K562 (cell line): Measurements from ENCODE around the gene MCC. TPM values are rescaled to one million over a fixed set of nuclear protein-coding genes. Genes with fewer than 3 reads are reported as not detected.

Source experiments
- MYNN ChIP-seq, 2 experiments: sonication (generic); formaldehyde crosslinking in 1 of 2; IDR thresholded peaks; 2 replicates each; pipeline versions ENCODE4 v1.5.0 to v1.6.1; 2016 to 2020; ENCODE audit warnings: antibody characterized with exemption in 1 of 2, missing genetic modification reagents in 1 of 2
- NCOA1 ChIP-seq: fragments of 450-650 bp; IDR thresholded peaks from 2 replicates; pipeline ENCODE4 v1.6.1; 2016; ENCODE audit warnings: low read depth
- PML ChIP-seq: IDR thresholded peaks from 2 replicates; pipeline ENCODE4 v1.6.1; 2012; ENCODE audit warnings: low read length, inconsistent platforms
- PTRF ChIP-seq: fragments of 450-650 bp; IDR thresholded peaks from 2 replicates; pipeline ENCODE4 v1.6.1; 2016; ENCODE audit warnings: mild to moderate bottlenecking, missing genetic modification characterization, missing compliant biosample characterization
- SAFB ChIP-seq: fragments of 200-400 bp; formaldehyde crosslinking; IDR thresholded peaks from 2 replicates; pipeline ENCODE4 v1.6.1; 2017; ENCODE audit warnings: low read depth, low read length, borderline replicate concordance
- SREBF2 ChIP-seq: sonication (generic); formaldehyde crosslinking; IDR thresholded peaks from 2 replicates; pipeline ENCODE4 v1.4.0; 2020; ENCODE audit warnings: mild to moderate bottlenecking, missing genetic modification reagents
- SUPT5H ChIP-seq: fragments of 450-650 bp; IDR thresholded peaks from 2 replicates; pipeline ENCODE4 v1.6.1; 2016
- TCF7 ChIP-seq: sonication (generic); IDR thresholded peaks from 2 replicates; pipeline ENCODE4 v1.6.1; 2016; ENCODE audit warnings: antibody characterized with exemption, borderline replicate concordance
- polyA plus RNA-seq, 8 experiments: library from polyadenylated mRNA; depleted of rRNA in 4 of 8; stranded (reverse) in 5 of 8; unstranded in 3 of 8; fragments of >200 nt; fragmentation: Nextera tagmentation in 2 of 8; fragmentation: Illumina TruSeq in 1 of 8; extraction: Ambion mirVana in 2 of 8; extraction: Trizol in 1 of 8; gene quantifications; 2 replicates each; pipeline versions ENCODE4 v1.2.1 to v1.2.3, GENCODE V29; 2011 to 2014; ENCODE audit warnings: inconsistent platforms in 1 of 8, missing spikeins in 1 of 8
- total RNA-seq, 7 experiments: library from RNA; depleted of rRNA in 6 of 7; stranded (reverse); fragments of >200 nt in 6 of 7; fragmentation: Illumina TruSeq in 2 of 7; extraction: Trizol in 2 of 7; gene quantifications; 2 replicates each; pipeline versions ENCODE4 v1.2.1 to v1.2.3, GENCODE V29; 2011 to 2021; ENCODE audit warnings: low replicate concordance in 1 of 7
- TF ChIP-seq, protein P1 (sequence below), 2 experiments: fragments of 450-650 bp; formaldehyde crosslinking in 1 of 2; IDR thresholded peaks; 2 replicates each; pipeline versions ENCODE4 v1.4.0 to v1.6.1; 2014 to 2020; ENCODE audit warnings: mild to moderate bottlenecking in 2 of 2, borderline replicate concordance in 1 of 2, low read depth in 1 of 2
- TF ChIP-seq, protein P2 (sequence below): fragments of 450-650 bp; formaldehyde crosslinking; IDR thresholded peaks from 2 replicates; pipeline ENCODE4 v1.4.0; 2020; ENCODE audit warnings: mild to moderate bottlenecking, moderate library complexity
- TF ChIP-seq, protein P3 (sequence below): IDR thresholded peaks from 3 replicates; pipeline ENCODE4 v1.6.1; 2011; ENCODE audit warnings: borderline replicate concordance, mild to moderate bottlenecking, moderate library complexity; ENCODE audit not compliant: insufficient read length; ENCODE audit errors: extremely low read depth
- TF ChIP-seq, protein P4 (sequence below): fragments of 450-650 bp; IDR thresholded peaks from 2 replicates; pipeline ENCODE4 v1.6.1; 2014; ENCODE audit warnings: low read depth, mild to moderate bottlenecking, moderate library complexity, borderline replicate concordance

The MCC gene
- total and polyA plus RNA-seq, 9 of the 15 experiments (the other 6 are each of a cell fraction or from before 2014, with no cell fraction given), result 0.04 to 0.24 (median 0.06) TPM; not detected in 1

DNA sequence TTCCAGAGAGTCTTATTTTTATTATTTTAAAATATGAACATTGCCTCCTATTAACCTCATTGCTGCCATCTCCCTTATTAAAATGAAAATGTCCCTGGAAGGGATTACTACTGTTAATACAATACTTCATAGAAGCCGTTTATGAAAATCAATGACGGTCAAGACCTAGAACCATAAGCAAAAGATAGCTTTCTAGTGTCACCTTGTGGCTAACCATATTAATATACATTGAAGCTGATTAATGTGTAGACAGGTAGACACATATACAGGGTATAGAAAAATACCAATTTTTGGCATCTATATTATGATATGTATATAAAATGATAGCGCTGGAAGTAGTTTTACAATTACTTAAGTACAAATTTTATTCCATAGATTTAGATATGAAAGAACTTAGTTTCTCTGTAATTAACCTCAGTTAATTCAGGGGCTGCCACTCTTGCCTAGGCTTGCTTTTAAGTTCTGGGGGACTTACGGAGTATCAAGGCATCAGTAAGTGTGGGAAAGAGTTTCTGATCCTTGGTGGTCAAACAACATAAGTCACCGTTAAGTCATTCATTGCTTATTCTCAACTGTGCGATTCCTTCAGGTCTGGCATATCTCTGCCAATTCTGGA is 22.7 kb upstream of the MCC start (continued):
- TF ChIP-seq, protein P1, sequence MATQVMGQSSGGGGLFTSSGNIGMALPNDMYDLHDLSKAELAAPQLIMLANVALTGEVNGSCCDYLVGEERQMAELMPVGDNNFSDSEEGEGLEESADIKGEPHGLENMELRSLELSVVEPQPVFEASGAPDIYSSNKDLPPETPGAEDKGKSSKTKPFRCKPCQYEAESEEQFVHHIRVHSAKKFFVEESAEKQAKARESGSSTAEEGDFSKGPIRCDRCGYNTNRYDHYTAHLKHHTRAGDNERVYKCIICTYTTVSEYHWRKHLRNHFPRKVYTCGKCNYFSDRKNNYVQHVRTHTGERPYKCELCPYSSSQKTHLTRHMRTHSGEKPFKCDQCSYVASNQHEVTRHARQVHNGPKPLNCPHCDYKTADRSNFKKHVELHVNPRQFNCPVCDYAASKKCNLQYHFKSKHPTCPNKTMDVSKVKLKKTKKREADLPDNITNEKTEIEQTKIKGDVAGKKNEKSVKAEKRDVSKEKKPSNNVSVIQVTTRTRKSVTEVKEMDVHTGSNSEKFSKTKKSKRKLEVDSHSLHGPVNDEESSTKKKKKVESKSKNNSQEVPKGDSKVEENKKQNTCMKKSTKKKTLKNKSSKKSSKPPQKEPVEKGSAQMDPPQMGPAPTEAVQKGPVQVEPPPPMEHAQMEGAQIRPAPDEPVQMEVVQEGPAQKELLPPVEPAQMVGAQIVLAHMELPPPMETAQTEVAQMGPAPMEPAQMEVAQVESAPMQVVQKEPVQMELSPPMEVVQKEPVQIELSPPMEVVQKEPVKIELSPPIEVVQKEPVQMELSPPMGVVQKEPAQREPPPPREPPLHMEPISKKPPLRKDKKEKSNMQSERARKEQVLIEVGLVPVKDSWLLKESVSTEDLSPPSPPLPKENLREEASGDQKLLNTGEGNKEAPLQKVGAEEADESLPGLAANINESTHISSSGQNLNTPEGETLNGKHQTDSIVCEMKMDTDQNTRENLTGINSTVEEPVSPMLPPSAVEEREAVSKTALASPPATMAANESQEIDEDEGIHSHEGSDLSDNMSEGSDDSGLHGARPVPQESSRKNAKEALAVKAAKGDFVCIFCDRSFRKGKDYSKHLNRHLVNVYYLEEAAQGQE (IDR thresholded peaks at IDR 0.05; ENCODE audit: borderline replicate concordance), result peak; percentile 59; the same call in 1 of the 2 replicates
- TF ChIP-seq, protein P1 (CRISPR knock-in tag; IDR thresholded peaks at IDR 0.05; ENCODE audit: low read depth), result no peak
- TF ChIP-seq SAFB (no peak), NCOA1 (no peak), MYNN (IDR thresholded peaks at IDR 0.05) (no peak), MYNN (CRISPR knock-in tag; IDR thresholded peaks at IDR 0.05) (no peak), SUPT5H (no peak), SREBF2 (no peak), TCF7 (no peak), PML (no peak), PTRF (tag) (no peak)
- TF ChIP-seq, protein P2, sequence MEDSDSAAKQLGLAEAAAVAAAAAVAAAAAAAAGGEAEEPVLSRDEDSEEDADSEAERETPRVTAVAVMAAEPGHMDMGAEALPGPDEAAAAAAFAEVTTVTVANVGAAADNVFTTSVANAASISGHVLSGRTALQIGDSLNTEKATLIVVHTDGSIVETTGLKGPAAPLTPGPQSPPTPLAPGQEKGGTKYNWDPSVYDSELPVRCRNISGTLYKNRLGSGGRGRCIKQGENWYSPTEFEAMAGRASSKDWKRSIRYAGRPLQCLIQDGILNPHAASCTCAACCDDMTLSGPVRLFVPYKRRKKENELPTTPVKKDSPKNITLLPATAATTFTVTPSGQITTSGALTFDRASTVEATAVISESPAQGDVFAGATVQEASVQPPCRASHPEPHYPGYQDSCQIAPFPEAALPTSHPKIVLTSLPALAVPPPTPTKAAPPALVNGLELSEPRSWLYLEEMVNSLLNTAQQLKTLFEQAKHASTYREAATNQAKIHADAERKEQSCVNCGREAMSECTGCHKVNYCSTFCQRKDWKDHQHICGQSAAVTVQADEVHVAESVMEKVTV (CRISPR knock-in tag), result peak; percentile 11; the same call in 1 of the 2 replicates
- TF ChIP-seq, protein P3, sequence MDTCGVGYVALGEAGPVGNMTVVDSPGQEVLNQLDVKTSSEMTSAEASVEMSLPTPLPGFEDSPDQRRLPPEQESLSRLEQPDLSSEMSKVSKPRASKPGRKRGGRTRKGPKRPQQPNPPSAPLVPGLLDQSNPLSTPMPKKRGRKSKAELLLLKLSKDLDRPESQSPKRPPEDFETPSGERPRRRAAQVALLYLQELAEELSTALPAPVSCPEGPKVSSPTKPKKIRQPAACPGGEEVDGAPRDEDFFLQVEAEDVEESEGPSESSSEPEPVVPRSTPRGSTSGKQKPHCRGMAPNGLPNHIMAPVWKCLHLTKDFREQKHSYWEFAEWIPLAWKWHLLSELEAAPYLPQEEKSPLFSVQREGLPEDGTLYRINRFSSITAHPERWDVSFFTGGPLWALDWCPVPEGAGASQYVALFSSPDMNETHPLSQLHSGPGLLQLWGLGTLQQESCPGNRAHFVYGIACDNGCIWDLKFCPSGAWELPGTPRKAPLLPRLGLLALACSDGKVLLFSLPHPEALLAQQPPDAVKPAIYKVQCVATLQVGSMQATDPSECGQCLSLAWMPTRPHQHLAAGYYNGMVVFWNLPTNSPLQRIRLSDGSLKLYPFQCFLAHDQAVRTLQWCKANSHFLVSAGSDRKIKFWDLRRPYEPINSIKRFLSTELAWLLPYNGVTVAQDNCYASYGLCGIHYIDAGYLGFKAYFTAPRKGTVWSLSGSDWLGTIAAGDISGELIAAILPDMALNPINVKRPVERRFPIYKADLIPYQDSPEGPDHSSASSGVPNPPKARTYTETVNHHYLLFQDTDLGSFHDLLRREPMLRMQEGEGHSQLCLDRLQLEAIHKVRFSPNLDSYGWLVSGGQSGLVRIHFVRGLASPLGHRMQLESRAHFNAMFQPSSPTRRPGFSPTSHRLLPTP, result no peak
- TF ChIP-seq, protein P4, sequence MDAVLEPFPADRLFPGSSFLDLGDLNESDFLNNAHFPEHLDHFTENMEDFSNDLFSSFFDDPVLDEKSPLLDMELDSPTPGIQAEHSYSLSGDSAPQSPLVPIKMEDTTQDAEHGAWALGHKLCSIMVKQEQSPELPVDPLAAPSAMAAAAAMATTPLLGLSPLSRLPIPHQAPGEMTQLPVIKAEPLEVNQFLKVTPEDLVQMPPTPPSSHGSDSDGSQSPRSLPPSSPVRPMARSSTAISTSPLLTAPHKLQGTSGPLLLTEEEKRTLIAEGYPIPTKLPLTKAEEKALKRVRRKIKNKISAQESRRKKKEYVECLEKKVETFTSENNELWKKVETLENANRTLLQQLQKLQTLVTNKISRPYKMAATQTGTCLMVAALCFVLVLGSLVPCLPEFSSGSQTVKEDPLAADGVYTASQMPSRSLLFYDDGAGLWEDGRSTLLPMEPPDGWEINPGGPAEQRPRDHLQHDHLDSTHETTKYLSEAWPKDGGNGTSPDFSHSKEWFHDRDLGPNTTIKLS, result no peak
